ENCODE data around the gene ZBTB1. TPM values are rescaled to one million over a fixed set of nuclear protein-coding genes. Genes with fewer than 3 reads are reported as not detected.

Gene ZBTB1
- total RNA-seq, 6 experiments from 2014 or later: 10.6 to 16.8 (median 14.9) TPM

DNA sequence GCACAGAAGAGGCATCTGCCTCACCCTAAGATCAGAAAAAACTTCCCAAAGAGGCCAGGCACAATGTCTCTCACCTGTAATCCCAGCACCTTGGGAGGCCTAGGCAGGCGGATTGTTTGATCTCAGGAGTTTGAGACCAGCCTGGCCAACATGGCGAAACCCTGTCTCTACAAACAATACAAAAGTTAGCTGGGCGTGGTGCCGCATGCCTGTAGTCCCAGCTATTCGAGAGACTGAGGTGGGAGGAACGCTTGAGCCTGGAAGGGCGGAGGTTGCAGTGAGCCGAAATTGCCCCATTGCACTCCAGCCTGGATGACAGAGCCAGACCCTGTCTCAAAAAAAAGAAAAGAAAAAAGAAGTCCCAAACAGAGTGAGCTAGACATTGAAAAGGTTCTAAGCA lies 4.5 kb downstream of the ZBTB1 start:
- Histone ChIP-seq H3K27ac (no peak overlapping the region), H3K36me3 (no peaks in the 10 kb centered on the region), H3K4me1 (peaks cover 0 to 31% (median 2%) of the 10 kb centered on the region in 4 donors), H3K27me3 (no peaks in the 10 kb centered on the region), H3K4me3 (no peak overlapping the region), H3K9me3 (no peaks in the 10 kb centered on the region)
- intact Hi-C loops (cut with DNase I): no loop called here
- ATAC-seq (no peak), DNase-seq (no peak)
- WGBS (ENCODE audit: insufficient coverage, low coverage, low lambda C conversion rate, missing lambda C conversion rate): 82% methylated on average over 4 of the region's 8 CpGs
- TF ChIP-seq POLR2A (IDR thresholded peaks at IDR 0.05) (no peak), CTCF (IDR thresholded peaks at IDR 0.05) (no peak)

- 13% methylated on average over 4 of the region's 4 CpGs for WGBS (ENCODE audit: insufficient coverage, low coverage, low lambda C conversion rate, missing lambda C conversion rate)
- intact Hi-C loops (cut with DNase I): no loop called here
- peak; percentile 84 to 93 (median 89) for ATAC-seq
- peak in 1 of 3 donors; percentile 60 for DNase-seq
- H3K36me3 ChIP-seq: no peaks in the 10 kb centered on the region
- no peaks in the 10 kb centered on the region for H3K9me3 ChIP-seq
- TF ChIP-seq CTCF (IDR thresholded peaks at IDR 0.05) (peak; percentile 90 to 91 (median 90)), POLR2A (IDR thresholded peaks at IDR 0.05) (no peak)
- H3K4me3 ChIP-seq: no peak overlapping the region
- no peak overlapping the region for H3K27ac ChIP-seq
- H3K27me3 ChIP-seq: no peaks in the 10 kb centered on the region
- peaks cover 0 to 27% (median 4%) of the 10 kb centered on the region in 4 donors for H3K4me1 ChIP-seq
These were observed 6.5 kb downstream of the ZBTB1 start for GRCh38 chr14:64510825-64511671.

DNA sequence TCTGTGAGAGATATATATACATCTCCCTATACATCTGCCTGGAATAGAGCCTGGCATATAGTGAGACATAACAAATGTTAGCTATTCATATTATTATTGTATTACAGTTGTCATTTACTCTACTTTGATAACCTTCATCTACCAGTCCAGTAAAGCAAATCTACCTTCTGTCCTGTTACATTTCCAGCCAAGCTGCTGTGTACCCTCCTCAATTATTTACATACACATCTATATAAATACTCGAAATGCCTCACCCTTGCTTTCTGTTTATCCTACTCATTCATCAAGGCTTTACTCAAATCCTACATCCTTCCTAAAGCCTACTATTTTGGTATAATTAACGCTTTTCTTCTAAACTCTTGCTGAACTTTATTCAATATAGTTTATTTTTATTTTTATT lies 8.7 kb downstream of the ZBTB1 start:
- Histone ChIP-seq H3K4me1 (peaks cover 0 to 9% (median 3%) of the 10 kb centered on the region in 4 donors), H3K27ac (no peak overlapping the region), H3K4me3 (no peak overlapping the region), H3K27me3 (no peaks in the 10 kb centered on the region), H3K9me3 (no peaks in the 10 kb centered on the region), H3K36me3 (no peaks in the 10 kb centered on the region)
- TF ChIP-seq CTCF (IDR thresholded peaks at IDR 0.05) (no peak), POLR2A (IDR thresholded peaks at IDR 0.05) (no peak)
- intact Hi-C loops (cut with DNase I): no loop called here
- ATAC-seq (no peak), DNase-seq (no peak)
- WGBS (ENCODE audit: insufficient coverage, low coverage, low lambda C conversion rate, missing lambda C conversion rate): 71% methylated on average over 2 of the region's 2 CpGs

DNA sequence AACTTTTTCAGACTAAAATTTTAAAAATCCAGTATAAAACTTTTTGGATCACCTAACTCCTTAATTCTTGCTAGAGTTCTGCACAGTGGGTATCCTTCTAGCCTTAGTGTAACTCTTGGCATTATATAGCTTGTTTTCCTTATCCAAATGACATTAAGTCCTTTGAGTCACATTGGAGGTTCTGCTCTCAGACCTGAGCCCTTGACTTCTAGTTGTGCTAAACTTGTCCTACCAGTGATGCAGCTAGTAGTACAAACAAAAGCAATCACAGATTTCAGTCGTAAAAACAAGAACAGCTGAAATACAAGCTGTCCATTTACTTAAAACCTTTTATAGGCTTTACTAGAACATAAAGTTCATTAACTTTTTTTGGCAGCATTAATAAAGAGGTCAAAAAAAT lies 10.5 kb downstream of the ZBTB1 start:
- no peaks in the 10 kb centered on the region for H3K27me3 ChIP-seq
- TF ChIP-seq POLR2A (IDR thresholded peaks at IDR 0.05): no peak
- no peak for TF ChIP-seq CTCF (IDR thresholded peaks at IDR 0.05)
- no peaks in the 10 kb centered on the region for H3K36me3 ChIP-seq
- H3K4me3 ChIP-seq: no peak overlapping the region
- peaks cover 0 to 9% (median 3%) of the 10 kb centered on the region in 4 donors for H3K4me1 ChIP-seq
- intact Hi-C loops (cut with DNase I): no loop called here
- no peaks in the 10 kb centered on the region for H3K9me3 ChIP-seq
- WGBS (ENCODE audit: insufficient coverage, low coverage, low lambda C conversion rate, missing lambda C conversion rate): 25% methylated on average over 1 of the region's 1 CpG
- DNase-seq (no peak), ATAC-seq (no peak)
- no peak overlapping the region for H3K27ac ChIP-seq
